Hepatocyte (in vitro differentiated cells): Measurements from ENCODE around the gene CD74.

Experiments
- EZH2 ChIP-seq: fragments of 200-600 bp; sonication (generic); IDR thresholded peaks from 2 replicates; pipeline ENCODE4 v1.6.1; 2016; ENCODE audit warnings: antibody characterized with exemption, mild to moderate bottlenecking, borderline replicate concordance
- EZH2phosphoT487 ChIP-seq: fragments of 200-600 bp; sonication (generic); IDR thresholded peaks from one replicate; pipeline ENCODE4 v1.6.1; 2018; ENCODE audit warnings: antibody characterized with exemption, mild to moderate bottlenecking, low read depth, moderate library complexity; ENCODE audit not compliant: unreplicated experiment, severe bottlenecking
- TF ChIP-seq, protein P1 (sequence below): fragments of 200-600 bp; sonication (generic); IDR thresholded peaks from 2 replicates; pipeline ENCODE4 v1.5.1; 2016; ENCODE audit warnings: antibody characterized with exemption, mild to moderate bottlenecking; ENCODE audit not compliant: poor library complexity

- TF ChIP-seq, protein P1, sequence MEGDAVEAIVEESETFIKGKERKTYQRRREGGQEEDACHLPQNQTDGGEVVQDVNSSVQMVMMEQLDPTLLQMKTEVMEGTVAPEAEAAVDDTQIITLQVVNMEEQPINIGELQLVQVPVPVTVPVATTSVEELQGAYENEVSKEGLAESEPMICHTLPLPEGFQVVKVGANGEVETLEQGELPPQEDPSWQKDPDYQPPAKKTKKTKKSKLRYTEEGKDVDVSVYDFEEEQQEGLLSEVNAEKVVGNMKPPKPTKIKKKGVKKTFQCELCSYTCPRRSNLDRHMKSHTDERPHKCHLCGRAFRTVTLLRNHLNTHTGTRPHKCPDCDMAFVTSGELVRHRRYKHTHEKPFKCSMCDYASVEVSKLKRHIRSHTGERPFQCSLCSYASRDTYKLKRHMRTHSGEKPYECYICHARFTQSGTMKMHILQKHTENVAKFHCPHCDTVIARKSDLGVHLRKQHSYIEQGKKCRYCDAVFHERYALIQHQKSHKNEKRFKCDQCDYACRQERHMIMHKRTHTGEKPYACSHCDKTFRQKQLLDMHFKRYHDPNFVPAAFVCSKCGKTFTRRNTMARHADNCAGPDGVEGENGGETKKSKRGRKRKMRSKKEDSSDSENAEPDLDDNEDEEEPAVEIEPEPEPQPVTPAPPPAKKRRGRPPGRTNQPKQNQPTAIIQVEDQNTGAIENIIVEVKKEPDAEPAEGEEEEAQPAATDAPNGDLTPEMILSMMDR = no peak
- no peak for TF ChIP-seq EZH2phosphoT487
- TF ChIP-seq EZH2 = no peak
Measured at GRCh38 chr5:150410524-150411244, 2.0 kb downstream of the CD74 start.
